NCI-H1930 (cell line): ENCODE data around the gene CHCHD6.

Source experiments
- DNase-seq, 2 experiments: peaks; one replicate each; lab custom pipeline; 2025; lab: John Stamatoyannopoulos, UW

CHCHD6 gene

DNA sequence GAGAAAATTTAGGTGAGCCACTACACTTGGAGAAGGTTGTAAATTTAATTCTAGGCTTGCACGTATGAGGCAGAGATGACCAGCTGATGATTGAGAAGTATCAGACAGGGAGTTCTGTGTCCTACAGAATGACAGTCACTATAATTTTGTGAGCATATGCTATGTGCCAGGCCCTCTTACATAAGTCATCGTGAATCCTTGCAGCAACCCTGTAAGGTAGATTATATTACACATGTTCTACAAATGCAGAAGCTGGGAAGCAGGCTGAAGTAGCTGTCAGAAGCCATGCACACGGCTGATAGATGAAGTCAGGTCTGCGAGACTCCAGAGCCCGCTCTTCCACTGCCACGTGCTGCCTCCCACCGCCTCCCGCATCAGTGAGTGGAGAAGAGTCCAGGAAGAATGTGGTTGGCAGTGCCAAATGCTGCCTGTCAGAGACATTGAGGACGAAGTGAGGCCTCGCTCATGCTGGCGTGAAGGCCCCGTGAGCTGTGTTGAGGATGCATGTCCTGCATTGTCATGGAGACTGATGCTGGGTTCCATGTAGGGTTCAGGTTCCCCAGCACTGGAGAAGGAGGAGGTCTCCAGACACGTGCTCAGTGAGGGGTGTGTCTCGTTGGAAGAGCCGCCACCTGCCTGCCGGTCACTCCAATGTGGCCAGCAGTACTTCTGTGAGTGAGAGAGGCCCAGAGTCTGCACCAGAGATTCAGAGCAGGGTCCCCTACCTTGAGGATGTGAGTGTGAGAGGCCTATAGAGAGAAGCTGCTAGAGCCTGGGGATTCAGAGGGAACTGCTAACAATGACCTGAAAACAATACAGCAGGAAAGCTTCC is 155.6 kb downstream of the CHCHD6 start:
- no peak for DNase-seq

DNA sequence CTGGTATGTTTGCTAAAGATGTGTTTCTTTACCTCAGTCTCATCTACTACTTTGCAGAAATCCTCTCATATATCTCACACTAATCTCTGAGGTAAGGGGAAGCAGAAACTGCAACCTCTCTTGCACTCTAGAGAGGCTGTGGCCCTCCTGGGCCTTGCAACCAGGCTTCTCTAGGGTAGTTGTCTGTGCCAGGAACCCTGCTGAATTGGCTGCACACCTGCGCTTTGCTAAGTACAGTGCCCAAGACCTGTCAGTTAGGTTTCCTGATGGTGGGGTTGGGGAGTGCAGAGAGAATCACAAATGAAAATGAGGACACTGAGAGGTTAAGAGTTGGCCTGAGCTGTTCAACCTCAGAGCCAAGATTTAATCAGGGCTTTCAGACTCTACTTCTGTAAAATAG is 161.7 kb downstream of the CHCHD6 start:
- DNase-seq: no peak

DNA sequence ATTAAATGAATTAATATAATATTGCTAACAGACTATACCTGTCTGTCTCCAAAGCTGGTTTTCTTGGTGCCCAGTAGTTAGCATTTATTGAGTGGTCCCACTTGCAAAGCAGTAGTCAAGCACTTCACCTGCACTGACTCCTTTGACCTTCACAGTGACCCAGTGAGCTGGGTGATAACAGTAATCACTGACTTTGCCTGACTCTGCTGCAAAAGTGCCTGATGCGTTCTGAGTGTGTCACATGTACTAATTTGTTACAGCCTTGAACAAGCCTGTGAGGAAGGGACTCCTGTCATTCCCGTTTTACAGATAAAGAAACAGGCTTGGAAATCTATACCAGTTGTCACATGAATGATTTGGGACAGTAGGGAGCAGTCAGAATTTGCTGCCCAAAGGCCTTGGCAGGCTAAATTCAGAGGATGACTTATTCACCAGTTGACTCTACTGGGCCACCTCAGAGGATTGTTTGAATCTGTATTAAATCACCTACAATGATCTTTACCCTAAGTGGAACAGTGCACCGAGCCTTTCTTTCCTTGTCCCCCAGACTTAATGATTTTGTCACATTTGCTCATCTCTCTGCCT is 162.2 kb downstream of the CHCHD6 start:
- no peak for DNase-seq

DNA sequence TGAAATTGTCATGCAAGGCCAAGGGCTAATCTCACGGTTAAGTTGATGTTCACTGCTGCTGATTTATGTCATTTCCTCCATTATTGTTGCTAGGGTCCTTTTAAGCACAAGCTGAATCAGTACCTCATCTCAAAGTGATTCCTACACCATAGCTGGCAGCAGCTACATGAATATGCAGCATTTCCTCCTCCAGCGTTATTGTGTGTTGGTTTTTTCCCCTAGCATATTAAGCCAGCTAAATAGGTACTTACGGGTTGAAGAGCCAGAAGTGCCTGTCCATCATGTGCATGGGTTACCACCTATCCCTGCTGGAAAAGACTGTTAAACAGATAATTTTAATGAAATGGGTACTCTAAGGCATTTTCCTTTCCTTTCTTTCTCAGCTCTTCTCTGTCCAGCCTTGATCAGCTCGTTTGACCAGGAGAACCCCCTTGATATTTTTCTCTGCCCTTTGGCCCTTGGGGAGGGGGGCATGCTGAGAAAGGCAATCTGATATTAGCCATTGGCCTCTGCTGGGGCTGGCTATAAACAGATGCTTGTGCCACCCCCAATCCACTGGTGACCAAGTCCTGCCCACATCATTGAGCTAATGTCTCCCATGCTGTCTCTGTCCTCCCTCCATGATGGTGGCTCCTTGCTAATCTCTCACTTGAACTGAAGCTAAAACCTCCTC is 163.3 kb downstream of the CHCHD6 start:
- DNase-seq: no peak

DNA sequence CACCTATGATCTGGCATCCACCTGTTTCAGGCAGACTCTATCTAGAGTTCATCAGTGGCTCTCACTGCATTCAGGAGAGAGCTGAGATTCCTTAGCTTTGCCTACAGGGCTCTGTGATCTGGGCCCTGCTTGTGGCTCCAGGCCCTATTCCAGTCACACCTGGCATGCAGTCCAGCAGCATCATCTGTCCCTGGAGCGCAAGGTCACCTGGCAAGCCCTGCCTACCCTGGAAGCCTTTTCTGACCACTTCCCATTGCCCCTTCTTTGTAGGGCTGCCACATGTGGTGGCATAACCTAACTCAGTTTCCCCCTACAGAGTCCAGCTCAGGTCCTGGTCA is 163.8 kb downstream of the CHCHD6 start:
- DNase-seq: no peak

DNA sequence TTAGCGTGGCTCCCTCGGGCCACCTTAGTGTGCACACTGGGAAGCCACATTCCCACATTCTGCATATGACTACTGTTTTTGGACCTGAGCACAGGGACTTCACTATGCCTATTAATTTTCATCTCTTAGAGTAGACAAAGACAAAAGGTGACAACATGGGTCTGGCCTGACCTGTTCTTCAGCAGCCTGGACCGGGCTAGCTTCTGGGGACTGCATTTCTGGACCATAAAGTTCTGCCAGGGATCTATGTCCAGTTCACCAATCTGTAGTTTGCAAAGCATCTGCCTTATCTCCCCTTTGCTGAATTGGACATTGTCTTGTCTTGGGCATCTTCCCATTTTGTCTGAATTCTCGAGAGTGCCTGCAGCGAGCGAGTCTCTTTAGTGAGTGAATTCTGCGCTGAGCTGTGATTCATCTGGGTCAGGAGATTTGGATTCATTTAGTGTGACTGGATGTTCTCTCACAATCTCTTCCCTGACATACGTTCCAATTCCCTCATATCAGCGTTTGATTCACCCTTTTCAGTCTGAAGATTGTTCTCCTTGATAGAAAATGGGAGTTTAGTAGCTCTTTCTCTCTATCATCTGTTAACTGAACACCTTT is 166.7 kb downstream of the CHCHD6 start:
- no peak for DNase-seq

DNA sequence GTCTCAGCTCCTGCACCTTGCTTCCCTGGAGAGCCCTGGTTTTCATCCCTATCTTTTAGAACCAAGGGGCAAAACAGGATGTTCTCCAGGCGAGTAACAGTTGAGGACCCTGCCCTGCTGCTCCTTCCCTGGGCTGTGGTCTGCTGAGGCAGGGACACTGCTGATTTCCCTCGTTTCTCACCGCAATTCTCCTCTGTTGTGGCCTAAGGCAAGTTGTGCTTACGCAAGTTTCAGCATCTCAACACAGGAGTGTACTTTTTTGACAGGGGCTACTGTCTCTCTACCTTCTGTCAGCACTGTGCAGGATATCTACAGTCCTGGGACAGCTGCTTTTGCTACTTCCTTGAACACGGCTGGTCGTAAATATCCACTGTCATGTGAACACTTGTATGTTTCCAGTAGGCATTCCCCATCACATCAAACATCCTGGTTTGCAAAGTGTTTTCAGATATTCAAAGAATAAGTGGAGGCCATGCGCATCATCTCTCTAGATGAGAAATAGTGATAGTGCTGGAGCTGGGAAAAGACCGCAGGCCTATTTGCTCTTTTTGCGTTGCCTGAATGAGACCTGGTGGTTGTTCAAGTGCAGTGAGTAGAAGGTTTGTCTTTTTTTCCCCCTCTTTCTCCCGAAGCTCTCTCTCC is 168.8 kb downstream of the CHCHD6 start:
- DNase-seq: no peak

DNA sequence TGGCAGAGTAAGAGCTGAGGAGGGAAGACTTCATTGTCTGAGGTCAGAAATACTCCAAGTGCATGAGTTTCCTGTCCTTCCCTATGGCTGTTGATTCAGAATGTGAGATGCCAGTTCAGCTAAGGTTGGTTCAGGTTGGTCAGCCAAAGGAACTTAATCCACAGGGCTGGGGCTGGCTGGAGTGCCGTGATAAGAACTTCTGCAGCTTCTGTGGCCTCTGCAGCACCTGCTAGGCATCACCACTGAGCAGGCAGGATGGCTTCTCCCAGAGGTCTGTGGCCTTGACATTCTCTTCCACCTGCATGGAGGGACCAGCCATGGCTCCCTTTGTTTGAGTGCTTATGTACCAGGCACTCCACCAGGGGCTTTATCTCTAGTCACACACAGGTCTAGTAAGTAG is 169.4 kb downstream of the CHCHD6 start:
- DNase-seq: no peak

DNA sequence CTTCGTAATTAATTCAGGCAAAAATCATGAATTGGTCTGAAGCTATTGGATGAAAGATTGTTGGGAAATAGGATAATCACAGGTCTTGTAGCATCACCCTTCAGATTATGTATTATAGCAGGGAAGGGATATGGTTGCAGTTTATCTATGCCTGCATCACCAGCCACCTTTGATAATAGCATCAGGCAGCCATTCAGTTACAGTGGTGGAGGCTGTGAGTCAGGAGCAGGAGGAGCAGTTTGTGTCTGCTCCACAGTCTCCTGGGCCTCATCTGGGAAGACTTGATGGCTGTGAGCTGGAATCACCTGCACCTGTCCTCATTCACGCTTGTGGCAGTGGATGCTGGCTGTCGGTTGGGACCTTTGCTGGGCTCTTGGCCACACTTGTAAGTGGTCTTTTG is 174.6 kb downstream of the CHCHD6 start:
- no peak for DNase-seq

DNA sequence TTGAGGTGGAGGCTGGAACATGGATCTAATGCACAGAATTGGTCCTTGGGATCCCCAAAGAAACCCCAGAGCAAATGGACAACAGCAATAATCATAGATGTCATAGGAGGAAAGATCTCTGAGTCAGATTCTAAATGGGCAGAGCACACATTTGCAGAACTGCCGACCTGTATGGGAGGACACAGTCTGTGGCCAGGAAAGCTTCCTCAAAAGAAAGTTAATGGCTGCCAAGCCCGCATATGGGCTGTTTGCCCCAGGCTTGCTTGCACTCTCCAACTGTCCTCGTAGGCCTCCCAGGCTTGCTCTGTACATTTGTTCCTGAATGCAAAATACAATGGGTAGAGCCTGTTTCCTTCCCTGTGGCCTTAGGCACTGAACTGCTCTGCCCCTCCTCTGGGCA is 176.9 kb downstream of the CHCHD6 start:
- no peak for DNase-seq

DNA sequence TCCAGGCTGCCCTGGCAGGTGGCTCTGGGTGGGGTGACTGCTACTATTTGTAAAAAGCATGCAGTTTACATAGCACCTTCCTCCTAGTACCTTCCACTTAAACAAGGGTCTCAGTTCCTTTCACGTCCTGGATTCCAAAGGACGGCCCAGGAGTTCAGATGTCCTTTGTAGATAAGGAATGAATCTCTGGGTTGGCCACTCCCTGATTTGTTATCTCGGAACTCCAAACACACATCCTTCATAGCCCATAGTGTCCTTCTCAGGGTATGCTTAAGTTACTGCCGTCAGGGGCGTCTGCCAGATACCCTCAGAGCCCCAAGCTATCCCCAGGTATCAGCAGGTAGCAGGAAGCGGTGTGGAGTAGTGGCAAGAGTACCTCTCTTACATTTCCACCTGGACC is 177.8 kb downstream of the CHCHD6 start:
- DNase-seq: no peak

DNA sequence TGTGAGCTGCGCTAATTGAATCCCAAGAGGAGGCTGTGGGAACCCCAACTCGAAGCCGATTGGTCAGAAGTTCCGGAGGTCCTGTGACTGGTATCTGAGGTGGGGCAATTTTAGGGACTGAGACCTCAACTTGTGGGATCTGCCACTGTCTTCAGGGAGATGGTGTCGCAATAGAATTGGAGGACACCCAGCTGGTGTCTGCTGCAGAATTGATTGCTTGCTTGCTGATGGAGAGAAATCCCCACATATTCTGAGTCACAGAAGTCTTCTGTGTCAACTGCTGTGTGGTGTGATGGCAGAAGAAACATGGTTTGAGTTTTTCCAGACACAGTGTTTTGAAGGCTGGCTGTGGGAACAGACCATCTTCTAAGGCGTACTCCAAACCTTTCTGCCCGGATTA is 179.2 kb downstream of the CHCHD6 start:
- DNase-seq: no peak

DNA sequence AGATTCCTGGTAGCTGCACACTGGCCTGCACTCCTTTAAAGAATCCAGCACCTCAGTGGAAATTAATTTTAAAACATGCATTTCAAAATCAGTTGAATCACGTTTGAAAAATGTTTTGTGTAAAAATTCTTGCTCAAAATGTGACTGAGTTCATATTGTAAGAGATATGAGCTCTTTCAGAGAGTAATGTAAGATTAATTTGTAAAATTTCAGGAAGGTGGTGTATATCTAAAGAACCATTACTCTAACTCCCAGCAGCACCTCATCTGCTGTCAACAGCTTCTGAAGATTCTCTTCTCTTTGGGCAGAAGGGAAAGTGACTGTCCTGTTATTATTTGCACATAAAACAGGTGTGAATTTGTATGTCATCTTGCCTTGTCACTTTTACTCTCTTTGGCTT is 181.4 kb downstream of the CHCHD6 start:
- DNase-seq: no peak

DNA sequence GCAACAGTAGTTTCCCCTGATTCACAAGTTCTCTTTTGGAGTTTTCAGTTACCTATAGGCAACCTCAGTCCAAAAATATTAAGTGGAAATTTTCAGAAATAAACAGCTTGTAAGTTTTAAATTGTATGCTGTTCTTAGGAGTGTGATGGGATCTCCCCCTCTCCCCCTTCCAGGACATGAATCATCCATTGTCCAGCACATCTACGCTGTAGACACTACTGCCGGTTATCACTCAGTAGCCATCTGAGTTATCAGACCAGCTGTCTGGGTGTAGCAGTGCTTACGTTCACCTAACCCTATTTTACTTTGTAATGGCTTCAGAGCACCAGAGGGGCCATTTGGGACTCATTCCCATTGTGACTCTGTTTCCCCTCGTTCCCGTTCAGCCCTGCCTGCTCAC is 182.2 kb downstream of the CHCHD6 start:
- DNase-seq: no peak

DNA sequence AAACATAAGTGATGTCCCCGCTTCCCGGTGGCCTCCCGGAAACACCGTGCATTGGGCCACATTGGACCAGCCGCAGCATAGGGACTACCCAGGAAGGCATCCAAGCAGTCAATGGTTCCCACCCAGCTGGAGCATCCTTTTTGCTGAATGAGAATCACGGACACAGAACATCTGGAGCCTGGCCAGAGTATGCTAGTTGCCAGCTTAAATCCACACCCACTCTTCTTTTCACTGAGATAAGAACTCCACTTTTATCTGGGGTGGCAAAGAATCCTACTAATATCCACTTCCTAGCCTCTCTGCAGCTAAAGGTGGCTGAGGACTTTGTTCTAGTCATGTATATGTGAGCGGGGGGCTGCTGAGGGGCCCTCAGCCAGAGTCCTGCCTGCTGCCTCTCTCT is 183.6 kb downstream of the CHCHD6 start:
- no peak for DNase-seq

DNA sequence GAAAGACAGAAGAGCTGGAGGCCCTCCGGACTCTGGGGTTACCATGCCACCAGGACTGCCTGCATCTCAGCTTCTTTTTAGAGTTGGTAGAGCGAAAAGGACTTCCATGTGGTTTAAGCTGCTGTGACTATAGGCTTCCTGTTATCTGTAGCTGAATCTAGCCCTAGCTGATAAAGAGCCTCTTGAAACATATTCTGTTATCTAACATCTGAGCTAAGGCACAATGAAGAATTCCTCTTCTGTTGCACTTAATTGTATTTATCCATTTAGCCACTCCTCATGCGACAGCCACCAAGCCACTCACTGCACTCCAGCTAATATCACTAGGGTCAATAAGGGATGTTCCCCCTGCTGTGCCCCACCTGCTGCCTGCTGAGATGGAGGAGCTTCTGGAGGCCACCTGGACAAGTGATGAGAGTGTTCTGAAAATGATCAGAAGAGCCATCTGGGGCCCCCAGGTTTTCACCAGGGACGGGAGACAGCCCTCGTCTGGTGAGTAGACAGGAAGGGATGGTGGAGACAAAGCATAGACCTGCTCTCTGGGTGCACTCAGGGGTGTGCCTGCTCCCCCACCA is 184.2 kb downstream of the CHCHD6 start:
- no peak for DNase-seq

DNA sequence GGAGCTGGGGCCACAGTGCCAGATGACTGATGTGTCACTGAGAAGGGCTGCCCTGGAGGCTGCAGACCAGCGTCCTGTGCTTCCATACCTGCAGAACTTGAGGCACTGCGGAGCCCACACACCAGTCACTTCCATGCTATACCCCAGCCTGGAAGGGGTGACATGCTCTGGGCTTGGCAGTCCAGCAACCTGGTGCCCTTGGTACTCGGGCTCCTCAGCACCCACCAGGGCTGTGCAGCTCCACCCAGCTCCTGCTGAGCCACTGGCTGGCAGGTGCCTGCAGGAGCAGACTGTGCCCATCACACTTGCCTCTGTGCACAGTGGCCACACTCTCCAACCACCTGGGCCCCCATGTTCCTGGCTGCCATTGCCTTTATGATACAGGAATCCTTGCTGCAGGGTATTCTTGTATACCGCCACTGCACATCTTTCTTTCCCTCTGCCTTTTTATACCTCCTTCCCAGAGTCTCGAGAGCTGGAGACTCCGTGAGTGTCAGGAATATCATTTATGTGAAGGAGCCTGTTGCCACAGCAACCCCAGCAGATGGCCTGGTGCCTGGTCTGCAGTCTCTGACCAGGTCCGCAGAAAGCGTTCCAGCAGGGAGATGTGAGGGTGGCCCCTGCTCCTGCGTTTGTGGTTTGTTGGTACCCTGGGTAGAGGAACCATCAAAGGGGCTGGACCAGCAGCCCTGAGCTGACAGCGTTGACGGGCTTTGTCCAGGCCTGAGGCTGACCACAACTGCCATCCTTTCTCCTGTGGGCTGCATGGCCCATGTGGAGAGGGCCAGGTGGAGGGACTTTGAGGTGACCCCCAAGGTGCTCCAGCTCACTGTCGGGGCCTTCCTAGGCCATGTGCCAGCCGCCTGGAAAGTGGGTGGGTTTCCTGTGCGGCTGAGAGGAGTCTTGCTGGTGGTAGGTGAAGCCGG is 185.5 kb downstream of the CHCHD6 start:
- no peak for DNase-seq

DNA sequence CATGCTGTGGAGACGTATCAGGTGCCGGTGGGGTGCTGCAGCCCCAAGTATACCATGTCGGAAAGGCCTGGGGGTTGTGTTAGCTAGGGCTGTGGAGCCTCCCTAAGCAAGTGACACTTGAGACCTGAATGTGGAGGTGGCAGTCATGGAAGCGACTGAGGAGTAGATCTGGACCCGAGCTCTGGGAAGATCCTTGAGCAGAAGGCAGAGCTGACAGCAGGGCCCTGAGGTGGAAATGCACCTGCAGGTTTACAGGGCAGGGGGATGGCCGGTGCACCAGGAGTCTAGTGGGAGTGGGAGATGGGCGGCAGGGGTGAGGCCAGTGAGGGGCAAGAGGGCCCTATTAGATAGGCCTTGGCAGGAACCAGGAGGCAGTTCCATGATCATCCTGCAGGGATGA is 187.1 kb downstream of the CHCHD6 start:
- DNase-seq: no peak

DNA sequence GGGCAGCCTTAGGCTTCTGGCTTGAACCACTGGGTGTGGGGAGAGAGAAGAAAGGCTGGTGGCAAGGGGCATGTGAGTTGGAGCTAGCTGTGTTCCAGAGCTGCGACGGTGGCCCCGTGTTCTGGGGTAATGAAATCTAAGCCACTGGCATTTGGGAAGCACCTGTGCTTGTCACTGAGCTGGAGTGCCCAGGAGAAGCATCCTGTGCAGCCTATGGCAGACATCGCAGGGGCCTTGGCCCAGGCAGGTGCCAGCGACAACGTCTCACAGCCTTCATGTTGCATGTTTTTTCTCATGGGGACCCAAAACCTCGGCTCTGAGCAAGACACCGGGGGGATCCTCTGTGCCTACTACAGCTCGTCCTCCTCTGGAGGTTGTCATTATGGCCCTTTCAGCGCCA is 187.8 kb downstream of the CHCHD6 start:
- no peak for DNase-seq

DNA sequence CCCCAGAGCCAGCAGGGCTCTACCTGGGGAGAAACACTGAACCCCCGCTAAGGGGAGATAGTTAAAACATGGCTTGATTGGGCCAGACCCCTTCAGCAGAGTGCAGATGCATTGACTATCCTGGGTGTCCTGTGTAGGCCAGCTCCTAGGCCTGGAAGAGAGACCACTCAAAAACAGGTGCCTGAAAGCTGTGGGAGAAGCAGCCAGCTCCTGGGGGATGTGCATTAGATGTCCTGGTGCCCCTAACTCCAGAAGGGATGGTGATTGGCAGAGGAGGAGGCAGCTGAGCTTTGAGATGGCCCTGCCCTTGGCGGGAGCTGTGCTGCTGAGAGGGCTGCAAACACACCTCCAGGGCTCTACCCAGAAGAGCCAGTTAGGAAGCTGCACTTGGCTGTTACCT is 189.6 kb downstream of the CHCHD6 start:
- no peak for DNase-seq

DNA sequence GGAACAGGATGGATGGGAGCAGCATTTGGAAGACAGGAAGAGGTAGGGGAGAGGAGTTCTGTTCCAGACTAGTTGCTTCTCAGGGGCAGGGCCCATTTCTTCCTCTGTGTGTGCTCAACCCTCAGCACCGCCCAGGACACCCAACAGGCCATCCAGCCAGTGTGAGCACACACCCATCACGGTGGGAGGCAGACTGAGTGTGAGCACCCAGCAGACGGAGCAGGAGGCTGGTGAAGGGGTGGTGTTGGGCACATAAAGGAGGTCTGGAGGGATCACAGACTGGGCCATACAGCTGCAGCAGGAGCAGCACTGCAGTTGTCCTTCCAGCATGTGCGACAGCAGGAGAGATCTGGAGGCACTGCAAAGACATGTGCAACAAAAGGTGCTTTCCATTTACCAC is 190.4 kb downstream of the CHCHD6 start:
- no peak for DNase-seq
